ENCODE data around the gene RAB7B.

DNA sequence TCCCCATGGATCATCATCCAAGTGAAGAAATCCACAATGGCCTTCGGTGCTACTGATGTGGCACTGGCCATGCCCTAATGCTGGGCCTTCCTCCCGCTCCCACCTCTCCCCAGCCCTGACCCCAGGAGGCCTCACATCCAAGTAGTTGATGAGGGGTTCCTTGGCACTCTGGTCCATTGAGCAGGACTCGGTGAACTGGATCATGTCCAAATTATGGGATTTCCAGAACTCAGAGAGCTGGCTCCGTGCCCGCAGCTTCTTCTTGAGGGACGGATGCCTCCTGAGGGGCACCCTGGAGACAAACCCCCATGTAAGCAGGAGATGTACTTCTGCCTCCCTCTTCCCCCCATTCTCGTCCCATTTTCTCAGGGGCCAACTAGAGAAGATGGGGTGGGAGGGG is 19.6 kb upstream of the RAB7B start:
- no peak for TF ChIP-seq POLR2A (IDR thresholded peaks at IDR 0.05)
- TF ChIP-seq, protein P1, sequence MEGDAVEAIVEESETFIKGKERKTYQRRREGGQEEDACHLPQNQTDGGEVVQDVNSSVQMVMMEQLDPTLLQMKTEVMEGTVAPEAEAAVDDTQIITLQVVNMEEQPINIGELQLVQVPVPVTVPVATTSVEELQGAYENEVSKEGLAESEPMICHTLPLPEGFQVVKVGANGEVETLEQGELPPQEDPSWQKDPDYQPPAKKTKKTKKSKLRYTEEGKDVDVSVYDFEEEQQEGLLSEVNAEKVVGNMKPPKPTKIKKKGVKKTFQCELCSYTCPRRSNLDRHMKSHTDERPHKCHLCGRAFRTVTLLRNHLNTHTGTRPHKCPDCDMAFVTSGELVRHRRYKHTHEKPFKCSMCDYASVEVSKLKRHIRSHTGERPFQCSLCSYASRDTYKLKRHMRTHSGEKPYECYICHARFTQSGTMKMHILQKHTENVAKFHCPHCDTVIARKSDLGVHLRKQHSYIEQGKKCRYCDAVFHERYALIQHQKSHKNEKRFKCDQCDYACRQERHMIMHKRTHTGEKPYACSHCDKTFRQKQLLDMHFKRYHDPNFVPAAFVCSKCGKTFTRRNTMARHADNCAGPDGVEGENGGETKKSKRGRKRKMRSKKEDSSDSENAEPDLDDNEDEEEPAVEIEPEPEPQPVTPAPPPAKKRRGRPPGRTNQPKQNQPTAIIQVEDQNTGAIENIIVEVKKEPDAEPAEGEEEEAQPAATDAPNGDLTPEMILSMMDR (IDR thresholded peaks at IDR 0.05): no peak

Data from ovary (tissue), 3 donors.